Cardiac muscle cell (in vitro differentiated cells and primary cell): ENCODE data around the gene OR7C1. TPM values are rescaled to one million over a fixed set of nuclear protein-coding genes. Genes with fewer than 3 reads are reported as not detected.

Experiments
- DNase-seq, 2 donors: peaks; one replicate each; pipeline versions ENCODE4 v3.0.0 to v3.0.0-alpha.2; 2010 to 2017; ENCODE audit warnings: low read depth in 1 of 2, low spot score in 1 of 2
- H3K27ac ChIP-seq: fragments of 200-600 bp; sonication (generic); 2 replicates; pipeline ENCODE4 v1.5.1; 2016
- H3K27me3 ChIP-seq: fragments of 200-600 bp; sonication (generic); 2 replicates; pipeline ENCODE4 v1.6.0; 2016; ENCODE audit warnings: control low read depth
- H3K36me3 ChIP-seq: fragments of 200-600 bp; sonication (generic); 2 replicates; pipeline ENCODE4 v1.5.1; 2016; ENCODE audit warnings: control low read depth
- H3K4me1 ChIP-seq: fragments of 200-600 bp; sonication (generic); 2 replicates; pipeline ENCODE4 v1.8.1; 2017; ENCODE audit warnings: low read depth, mild to moderate bottlenecking, mixed run types
- H3K4me3 ChIP-seq: fragments of 200-600 bp; sonication (generic); 2 replicates; pipeline ENCODE4 v1.5.1; 2016; ENCODE audit warnings: mild to moderate bottlenecking
- H3K9me3 ChIP-seq: fragments of 200-600 bp; sonication (generic); 2 replicates; pipeline ENCODE4 v1.5.1; 2017; ENCODE audit warnings: low read depth, mild to moderate bottlenecking, control low read depth
- CTCF ChIP-seq: IDR thresholded peaks from 2 replicates; pipeline ENCODE4 v1.5.1; 2012; ENCODE audit warnings: low read depth, mild to moderate bottlenecking, low read length
- polyA plus RNA-seq: library from polyadenylated mRNA; unstranded; fragments of >200 nt; fragmentation: Nextera tagmentation; extraction: Ambion mirVana; gene quantifications from 2 replicates; pipeline ENCODE4 v1.2.1, GENCODE V29; 2016
- total RNA-seq: library from RNA; depleted of rRNA; stranded (reverse); fragments of >200 nt; gene quantifications from 2 replicates; pipeline ENCODE4 v1.2.3, GENCODE V29; 2016

OR7C1 gene
- total and polyA plus RNA-seq, 2 experiments from 2014 or later: not detected

GRCh38 chr19:14818588-14818987 lies 16.4 kb downstream of the OR7C1 start:
- no peaks in the 10 kb centered on the region for H3K9me3 ChIP-seq
- H3K27me3 ChIP-seq: no peaks in the 10 kb centered on the region
- TF ChIP-seq CTCF: no peak

GRCh38 chr19:14817052-14817451 lies 17.9 kb downstream of the OR7C1 start:
- H3K4me3 ChIP-seq: no peak overlapping the region
- TF ChIP-seq CTCF: no peak

More at GRCh38 chr19:14818588-14818987, 16.4 kb downstream of the OR7C1 start:
- Histone ChIP-seq H3K27ac (no peak overlapping the region), H3K4me3 (no peak overlapping the region), H3K4me1 (no peaks in the 10 kb centered on the region), H3K36me3 (no peaks in the 10 kb centered on the region)
- DNase-seq: no peak

GRCh38 chr19:14814982-14815652 lies 19.9 kb downstream of the OR7C1 start:
- Histone ChIP-seq H3K9me3 (no peaks in the 10 kb centered on the region), H3K27me3 (no peaks in the 10 kb centered on the region), H3K4me1 (no peaks in the 10 kb centered on the region), H3K27ac (no peak overlapping the region), H3K4me3 (no peak overlapping the region), H3K36me3 (no peaks in the 10 kb centered on the region)
- DNase-seq: peak in 1 of 2 donors; percentile 29
- TF ChIP-seq CTCF: no peak

More at GRCh38 chr19:14817052-14817451, 17.9 kb downstream of the OR7C1 start:
- H3K27ac ChIP-seq: no peak overlapping the region
- H3K27me3 ChIP-seq: no peaks in the 10 kb centered on the region
- H3K9me3 ChIP-seq: no peaks in the 10 kb centered on the region
- H3K4me1 ChIP-seq: no peaks in the 10 kb centered on the region
- no peak for DNase-seq
- no peaks in the 10 kb centered on the region for H3K36me3 ChIP-seq

GRCh38 chr19:14809272-14810057 lies 25.5 kb downstream of the OR7C1 start:
- no peaks in the 10 kb centered on the region for H3K36me3 ChIP-seq

GRCh38 chr19:14804765-14805164 lies 30.2 kb downstream of the OR7C1 start:
- TF ChIP-seq CTCF: no peak
- peaks cover 4% of the 10 kb centered on the region for H3K9me3 ChIP-seq

More at GRCh38 chr19:14809272-14810057, 25.5 kb downstream of the OR7C1 start:
- Histone ChIP-seq H3K27me3 (no peaks in the 10 kb centered on the region), H3K4me1 (no peaks in the 10 kb centered on the region), H3K9me3 (peaks cover 4% of the 10 kb centered on the region), H3K27ac (no peak overlapping the region), H3K4me3 (no peak overlapping the region)
- no peak for TF ChIP-seq CTCF
- DNase-seq: no peak

More at GRCh38 chr19:14804765-14805164, 30.2 kb downstream of the OR7C1 start:
- Histone ChIP-seq H3K27me3 (no peaks in the 10 kb centered on the region), H3K27ac (no peak overlapping the region), H3K36me3 (no peaks in the 10 kb centered on the region), H3K4me3 (no peak overlapping the region), H3K4me1 (no peaks in the 10 kb centered on the region)
- no peak for DNase-seq
